ENCODE data around the gene ELOVL3. TPM values are rescaled to one million over a fixed set of nuclear protein-coding genes. Genes with fewer than 3 reads are reported as not detected.

Gene ELOVL3
- total and polyA plus RNA-seq, 10 of the 15 experiments (the other 5 are each of a cell fraction or from before 2014, with no cell fraction given): 0.10 to 0.18 (median 0.11) TPM; not detected in 7

DNA sequence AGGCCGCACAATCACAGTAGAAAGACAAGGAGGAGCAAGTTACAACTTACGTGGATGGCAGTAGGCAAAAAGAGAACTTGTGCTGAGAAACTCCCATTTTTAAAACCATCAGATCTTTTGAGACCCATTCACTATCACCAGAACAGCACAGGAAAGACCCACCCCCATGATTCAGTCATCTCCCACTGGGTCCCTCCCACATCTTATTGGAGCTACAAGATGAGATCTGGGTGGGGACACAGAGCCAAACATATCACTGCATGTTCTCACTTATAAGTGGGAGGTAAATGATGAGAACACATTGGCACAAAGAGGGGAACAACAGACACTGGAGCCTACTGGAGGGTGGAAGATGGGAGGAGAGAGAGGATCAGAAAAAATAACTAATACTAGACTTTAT lies 41.5 kb upstream of the ELOVL3 start (continued):
- TF ChIP-seq, protein P1, sequence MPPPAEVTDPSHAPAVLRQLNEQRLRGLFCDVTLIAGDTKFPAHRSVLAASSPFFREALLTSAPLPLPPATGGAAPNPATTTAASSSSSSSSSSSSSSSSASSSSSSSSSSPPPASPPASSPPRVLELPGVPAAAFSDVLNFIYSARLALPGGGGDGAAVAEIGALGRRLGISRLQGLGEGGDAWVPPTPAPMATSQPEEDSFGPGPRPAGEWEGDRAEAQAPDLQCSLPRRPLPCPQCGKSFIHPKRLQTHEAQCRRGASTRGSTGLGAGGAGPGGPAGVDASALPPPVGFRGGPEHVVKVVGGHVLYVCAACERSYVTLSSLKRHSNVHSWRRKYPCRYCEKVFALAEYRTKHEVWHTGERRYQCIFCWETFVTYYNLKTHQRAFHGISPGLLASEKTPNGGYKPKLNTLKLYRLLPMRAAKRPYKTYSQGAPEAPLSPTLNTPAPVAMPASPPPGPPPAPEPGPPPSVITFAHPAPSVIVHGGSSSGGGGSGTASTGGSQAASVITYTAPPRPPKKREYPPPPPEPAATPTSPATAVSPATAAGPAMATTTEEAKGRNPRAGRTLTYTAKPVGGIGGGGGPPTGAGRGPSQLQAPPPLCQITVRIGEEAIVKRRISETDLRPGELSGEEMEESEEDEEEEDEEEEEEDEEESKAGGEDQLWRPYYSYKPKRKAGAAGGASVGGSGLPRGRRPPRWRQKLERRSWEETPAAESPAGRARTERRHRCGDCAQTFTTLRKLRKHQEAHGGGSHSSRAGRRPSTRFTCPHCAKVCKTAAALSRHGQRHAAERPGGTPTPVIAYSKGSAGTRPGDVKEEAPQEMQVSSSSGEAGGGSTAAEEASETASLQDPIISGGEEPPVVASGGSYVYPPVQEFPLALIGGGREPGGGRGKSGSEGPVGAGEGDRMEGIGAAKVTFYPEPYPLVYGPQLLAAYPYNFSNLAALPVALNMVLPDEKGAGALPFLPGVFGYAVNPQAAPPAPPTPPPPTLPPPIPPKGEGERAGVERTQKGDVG (CRISPR knock-in tag; IDR thresholded peaks at IDR 0.05): no peak

- no peak for ATAC-seq
- no TSS peak for BruUV-seq (replicated peaks)
- intact Hi-C loops (cut with micrococcal nuclease; ENCODE audit: unreplicated experiment): no loop called here
- no peak overlapping the region for H3K9ac ChIP-seq (ENCODE audit: control insufficient read depth, insufficient read depth, low read length)
- FAIRE-seq: no peak
- H3K4me3 ChIP-seq: no peak overlapping the region
- H3K79me2 ChIP-seq (ENCODE audit: control insufficient read depth, insufficient read depth, low read length): no peaks in the 10 kb centered on the region
- peaks cover 11% of the 10 kb centered on the region for H3K4me1 ChIP-seq (ENCODE audit: control insufficient read depth, insufficient read depth, low read length)
- no peak for TF ChIP-seq PML (IDR thresholded peaks at IDR 0.05; ENCODE audit: low read length)
- TF ChIP-seq NKRF (conservative IDR thresholded peaks at IDR 0.05): no peak
- no peaks in the 10 kb centered on the region for H3K36me3 ChIP-seq (ENCODE audit: control insufficient read depth in 2 of 2, insufficient read depth in 2 of 2, low read length in 1 of 2)
- no peaks in the 10 kb centered on the region for H3K27me3 ChIP-seq (replicated peaks in 1 of 2; ENCODE audit: control insufficient read depth in 2 of 2, insufficient read depth in 2 of 2, low read length in 1 of 2)
- CTCF ChIA-PET: interaction anchor here (1.0 to 6.6 kb wide), 2 partner anchors 16 to 47 kb away, joined by 3 to 61 read pairs; no protein-coding TSS in a partner anchor
- H2AFZ ChIP-seq (ENCODE audit: control insufficient read depth, low read depth, low read length): no peak overlapping the region
- H3K4me2 ChIP-seq (ENCODE audit: control insufficient read depth, insufficient read depth): no peak overlapping the region
- DNase-seq (ENCODE audit: low read depth, low spot score): no peak
- no peak overlapping the region for H3K27ac ChIP-seq (ENCODE audit: control insufficient read depth, insufficient read depth)
- POLR2A ChIA-PET: no interaction called here
- RAD21 ChIA-PET (ENCODE audit: unreplicated experiment): no interaction called here
- H3K9me3 ChIP-seq (replicated peaks; ENCODE audit: control insufficient read depth, insufficient read depth, low read length): peaks cover 5% of the 10 kb centered on the region; the same call in 1 of the 3 replicates
- 45% methylated on average over 2 of the region's 2 CpGs for WGBS (ENCODE audit: insufficient coverage, insufficient replicate concordance, low lambda C conversion rate, missing lambda C conversion rate)
- SMC1A ChIA-PET (ENCODE audit: uncharacterized antibody, unreplicated experiment): no interaction called here
- no peaks in the 10 kb centered on the region for H4K20me1 ChIP-seq (ENCODE audit: control insufficient read depth, insufficient read depth)
- in situ Hi-C loops (cut with MboI): no loop called here
These were observed 40.8 kb upstream of the ELOVL3 start for GRCh38 chr10:102185272-102185671.
